Omental fat pad (tissue), 4 donors: Measurements from ENCODE around the gene RBFOX1. TPM values are rescaled to one million over a fixed set of nuclear protein-coding genes. Genes with fewer than 3 reads are reported as not detected.

ENCODE experiments used
- ATAC-seq: fragments of 150-250 bp; one replicate; pipeline ENCODE4 v1.9.1; 2016; ENCODE audit warnings: mild to moderate bottlenecking, moderate library complexity; ENCODE audit not compliant: low FRiP score
- DNase-seq: peaks from one replicate; pipeline ENCODE4 v3.0.0-alpha.2; 2019; ENCODE audit warnings: low spot score
- total RNA-seq, 4 donors: library from RNA; depleted of rRNA; stranded (reverse); fragments of >200 nt; gene quantifications; one replicate each; pipeline ENCODE4 v1.1.0, GENCODE V29; 2016
- TF ChIP-seq, protein P1 (sequence below), 3 donors: fragments of 450-650 bp; IDR thresholded peaks; one replicate each; pipeline ENCODE4 v1.5.1; 2016 to 2017; ENCODE audit warnings: antibody characterized with exemption in 3 of 3, mild to moderate bottlenecking in 3 of 3, moderate library complexity in 2 of 3

The RBFOX1 gene
- total RNA-seq, 4 donors from 2014 or later: 0.24 to 2.9 (median 1.1) TPM; not detected in 1

DNA sequence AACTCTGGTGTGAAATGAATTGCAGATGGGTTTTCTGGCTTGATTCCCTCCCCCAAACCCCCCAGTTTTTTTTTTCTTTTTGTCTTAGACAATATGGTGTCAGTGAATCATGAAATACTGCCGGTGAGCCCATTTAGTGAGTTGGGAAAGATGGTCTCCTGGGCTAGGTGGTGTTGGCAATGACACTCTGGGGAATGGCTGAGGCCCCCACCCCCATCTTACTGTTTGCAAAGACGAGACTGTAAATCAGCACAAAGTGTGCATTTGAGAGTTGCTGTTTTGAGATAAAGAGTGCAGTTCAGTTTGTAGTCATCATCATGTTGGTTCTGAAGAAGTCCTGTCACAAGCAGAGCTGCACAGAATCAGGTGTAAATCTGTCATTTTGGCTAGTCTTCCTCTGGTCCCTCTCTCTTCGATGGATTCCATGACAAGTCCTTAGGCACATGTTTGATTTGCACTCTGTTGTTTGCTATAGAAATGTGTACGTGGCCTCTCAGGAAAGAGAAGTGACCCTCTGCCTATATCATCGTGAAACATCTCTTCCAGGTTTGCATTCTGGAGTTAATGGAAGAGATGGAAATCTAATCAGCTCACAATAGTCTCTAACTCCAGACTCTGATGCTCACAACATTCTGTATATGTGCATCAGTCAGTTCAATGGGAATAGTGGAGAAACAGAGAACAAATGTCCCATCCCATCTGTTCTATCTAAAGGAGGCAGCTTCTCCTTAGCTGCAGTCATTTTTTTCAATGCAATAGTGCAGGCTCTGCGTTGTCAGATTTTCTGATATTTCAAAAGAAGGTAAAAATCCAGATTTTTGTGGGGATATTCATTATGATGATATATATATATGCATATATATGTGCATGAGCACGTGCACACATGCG is 34.6 kb downstream of the RBFOX1 start:
- no peak for DNase-seq
- TF ChIP-seq, protein P1, sequence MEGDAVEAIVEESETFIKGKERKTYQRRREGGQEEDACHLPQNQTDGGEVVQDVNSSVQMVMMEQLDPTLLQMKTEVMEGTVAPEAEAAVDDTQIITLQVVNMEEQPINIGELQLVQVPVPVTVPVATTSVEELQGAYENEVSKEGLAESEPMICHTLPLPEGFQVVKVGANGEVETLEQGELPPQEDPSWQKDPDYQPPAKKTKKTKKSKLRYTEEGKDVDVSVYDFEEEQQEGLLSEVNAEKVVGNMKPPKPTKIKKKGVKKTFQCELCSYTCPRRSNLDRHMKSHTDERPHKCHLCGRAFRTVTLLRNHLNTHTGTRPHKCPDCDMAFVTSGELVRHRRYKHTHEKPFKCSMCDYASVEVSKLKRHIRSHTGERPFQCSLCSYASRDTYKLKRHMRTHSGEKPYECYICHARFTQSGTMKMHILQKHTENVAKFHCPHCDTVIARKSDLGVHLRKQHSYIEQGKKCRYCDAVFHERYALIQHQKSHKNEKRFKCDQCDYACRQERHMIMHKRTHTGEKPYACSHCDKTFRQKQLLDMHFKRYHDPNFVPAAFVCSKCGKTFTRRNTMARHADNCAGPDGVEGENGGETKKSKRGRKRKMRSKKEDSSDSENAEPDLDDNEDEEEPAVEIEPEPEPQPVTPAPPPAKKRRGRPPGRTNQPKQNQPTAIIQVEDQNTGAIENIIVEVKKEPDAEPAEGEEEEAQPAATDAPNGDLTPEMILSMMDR (IDR thresholded peaks at IDR 0.05): no peak
- ATAC-seq: no peak

DNA sequence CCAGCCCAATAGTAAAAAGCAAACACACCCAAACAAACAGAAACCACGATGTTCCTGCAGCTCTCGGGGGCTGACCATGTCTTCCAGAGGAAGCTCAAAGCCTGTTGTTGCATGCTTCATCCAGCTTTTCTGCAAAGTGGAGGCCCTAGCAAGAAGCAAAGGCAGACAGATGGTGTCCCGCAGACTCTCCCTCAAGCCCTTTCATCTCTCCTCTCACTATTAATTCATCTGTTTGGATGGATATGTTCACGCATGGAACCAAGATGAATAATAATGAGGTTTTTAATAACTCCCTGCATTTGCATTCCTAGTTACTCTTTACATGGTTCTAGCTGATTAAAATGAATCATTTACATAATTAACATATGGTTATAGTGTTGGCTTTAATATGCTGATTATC is 36.6 kb downstream of the RBFOX1 start:
- DNase-seq: no peak
- no peak for ATAC-seq
- TF ChIP-seq, protein P1 (IDR thresholded peaks at IDR 0.05): no peak

DNA sequence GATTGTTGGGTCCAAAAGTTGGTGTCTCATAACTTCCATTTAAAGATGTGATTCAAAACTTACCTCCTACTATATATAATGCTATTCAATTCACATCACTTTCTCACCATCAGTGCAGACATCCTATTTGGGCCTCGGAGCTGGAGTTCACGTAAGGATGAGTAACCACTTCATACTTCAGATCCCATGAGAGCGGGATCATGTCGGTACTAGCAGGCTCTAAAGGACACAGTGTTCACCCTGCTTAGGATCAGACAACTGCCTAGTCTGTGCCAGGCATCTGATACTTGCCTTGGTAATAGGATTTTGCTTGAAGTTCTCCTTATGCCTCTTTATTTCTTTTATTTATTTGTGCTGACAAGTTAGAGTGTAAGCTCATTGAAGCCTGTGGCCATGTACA is 39.5 kb downstream of the RBFOX1 start:
- TF ChIP-seq, protein P1 (IDR thresholded peaks at IDR 0.05): no peak
- no peak for DNase-seq
- no peak for ATAC-seq

DNA sequence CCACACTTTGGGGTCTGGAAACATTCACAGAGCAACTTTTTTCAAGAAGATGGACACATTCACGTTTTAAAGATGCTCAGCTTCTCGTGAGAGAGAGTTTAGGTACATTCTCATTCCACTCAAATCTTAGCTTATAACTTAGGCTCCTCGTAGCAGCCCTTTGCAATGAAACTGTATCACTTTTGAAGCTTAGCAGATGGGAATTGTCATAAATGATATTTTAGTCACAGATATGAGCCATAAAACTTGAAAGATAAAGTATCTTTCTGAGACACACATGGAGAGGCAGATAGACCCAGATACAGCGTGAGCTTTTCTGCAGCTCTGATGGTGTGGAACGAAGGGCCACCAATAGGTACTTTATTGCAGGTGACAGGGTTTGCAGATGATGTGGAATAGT is 41.1 kb downstream of the RBFOX1 start:
- TF ChIP-seq, protein P1 (IDR thresholded peaks at IDR 0.05): no peak
- no peak for ATAC-seq

DNA sequence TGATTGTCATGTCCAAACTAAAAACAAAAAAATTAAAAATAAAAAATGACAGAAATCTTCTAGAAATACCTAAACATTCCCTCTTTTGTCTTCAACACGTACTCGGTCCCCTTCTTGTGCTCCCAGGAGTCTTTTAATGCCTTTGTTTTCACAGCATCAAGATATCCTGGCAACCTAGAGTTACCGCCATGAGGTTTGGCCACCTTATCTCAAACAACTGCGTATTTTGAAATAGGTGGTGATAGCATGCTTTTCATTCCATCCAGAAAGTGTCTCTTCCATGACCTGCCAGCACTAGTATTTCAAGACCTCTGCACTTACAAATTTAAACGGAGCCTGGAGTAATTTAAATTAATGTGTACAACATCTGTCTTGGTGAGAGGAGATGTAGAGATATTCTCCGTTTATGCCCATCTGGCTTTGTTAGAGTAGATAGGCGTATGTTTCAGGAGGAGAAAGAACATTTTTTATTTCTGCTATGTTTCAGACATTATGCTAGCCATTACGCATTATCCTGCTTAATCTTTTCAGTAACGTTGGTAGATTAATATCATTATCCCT is 42.0 kb downstream of the RBFOX1 start:
- ATAC-seq: no peak
- DNase-seq: no peak
- TF ChIP-seq, protein P1 (IDR thresholded peaks at IDR 0.05): no peak

More for the DNA sequence above, 41.1 kb downstream of the RBFOX1 start:
- no peak for DNase-seq

DNA sequence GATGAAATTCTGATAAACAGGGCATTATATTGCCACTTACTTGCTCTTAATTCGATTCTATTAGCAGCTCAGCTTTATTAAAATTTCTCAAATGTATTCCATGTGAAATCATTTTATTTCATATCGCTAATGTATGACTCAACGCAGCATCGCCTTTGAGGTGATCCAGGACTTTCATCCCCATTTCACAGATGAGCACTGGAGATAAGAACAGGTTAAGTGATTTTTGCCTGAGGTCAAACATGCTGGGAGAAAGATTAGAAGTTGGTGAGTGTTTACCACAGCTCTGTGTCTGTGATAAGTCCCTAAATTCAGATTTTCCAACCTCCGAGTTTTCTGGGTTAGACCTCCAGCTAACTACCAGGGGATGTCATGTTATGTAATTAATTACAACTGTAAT is 43.6 kb downstream of the RBFOX1 start:
- TF ChIP-seq, protein P1 (IDR thresholded peaks at IDR 0.05): no peak
- no peak for ATAC-seq
- no peak for DNase-seq

DNA sequence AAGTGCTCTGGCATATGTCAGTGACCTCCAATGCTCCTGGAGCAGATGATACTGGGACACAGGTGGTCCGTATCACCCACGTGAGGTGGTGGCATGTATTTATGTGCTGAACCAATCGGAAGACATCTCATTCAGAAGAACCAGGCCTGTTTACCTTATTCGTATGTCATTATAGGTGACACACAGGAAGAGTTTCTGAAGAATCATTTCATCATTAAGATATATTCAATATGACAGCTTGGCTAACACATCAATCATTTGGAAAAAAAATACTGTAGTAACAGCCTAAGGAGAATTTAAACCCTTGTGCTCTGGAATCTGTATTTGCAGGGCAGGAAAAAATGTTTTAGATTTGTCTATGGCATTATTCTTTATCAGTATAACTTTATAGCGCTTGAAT is 44.6 kb downstream of the RBFOX1 start:
- no peak for ATAC-seq
- TF ChIP-seq, protein P1 (IDR thresholded peaks at IDR 0.05): no peak
- no peak for DNase-seq
